ENCODE measurements around the gene KDSR.

The KDSR gene

DNA sequence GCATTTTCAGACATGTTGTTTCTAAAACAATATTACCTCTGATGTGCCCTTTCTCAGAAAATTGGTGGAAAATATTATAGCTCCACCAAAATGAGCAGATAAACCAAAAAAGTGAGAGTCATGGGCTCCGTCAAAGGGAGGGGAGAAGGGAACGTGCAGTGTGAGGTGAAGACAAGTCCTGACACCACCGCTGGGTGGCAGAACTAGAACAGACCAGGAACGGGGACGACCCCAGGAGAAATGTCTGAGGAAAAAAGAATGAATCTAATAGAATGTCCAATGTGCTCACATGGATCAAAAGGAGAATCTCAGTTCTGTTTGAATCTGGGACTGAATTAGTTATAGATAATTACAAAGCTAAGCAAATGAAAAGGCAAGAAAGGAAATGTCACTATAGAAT lies 24.8 kb downstream of the KDSR start:
- CTCF ChIA-PET: interaction anchor here (0.6 to 4.4 kb wide), 7 partner anchors 10 to 325 kb away, joined by 3 to 50 read pairs (median 3); no protein-coding TSS in a partner anchor
- peak; percentile 70 for DNase-seq (ENCODE audit: extremely low spot score)
- POLR2A ChIA-PET: interaction anchor here (0.6 to 0.7 kb wide), 2 partner anchors 9 to 500 kb away, joined by 3 to 4 read pairs; no protein-coding TSS in a partner anchor
- TF ChIP-seq, protein P1, sequence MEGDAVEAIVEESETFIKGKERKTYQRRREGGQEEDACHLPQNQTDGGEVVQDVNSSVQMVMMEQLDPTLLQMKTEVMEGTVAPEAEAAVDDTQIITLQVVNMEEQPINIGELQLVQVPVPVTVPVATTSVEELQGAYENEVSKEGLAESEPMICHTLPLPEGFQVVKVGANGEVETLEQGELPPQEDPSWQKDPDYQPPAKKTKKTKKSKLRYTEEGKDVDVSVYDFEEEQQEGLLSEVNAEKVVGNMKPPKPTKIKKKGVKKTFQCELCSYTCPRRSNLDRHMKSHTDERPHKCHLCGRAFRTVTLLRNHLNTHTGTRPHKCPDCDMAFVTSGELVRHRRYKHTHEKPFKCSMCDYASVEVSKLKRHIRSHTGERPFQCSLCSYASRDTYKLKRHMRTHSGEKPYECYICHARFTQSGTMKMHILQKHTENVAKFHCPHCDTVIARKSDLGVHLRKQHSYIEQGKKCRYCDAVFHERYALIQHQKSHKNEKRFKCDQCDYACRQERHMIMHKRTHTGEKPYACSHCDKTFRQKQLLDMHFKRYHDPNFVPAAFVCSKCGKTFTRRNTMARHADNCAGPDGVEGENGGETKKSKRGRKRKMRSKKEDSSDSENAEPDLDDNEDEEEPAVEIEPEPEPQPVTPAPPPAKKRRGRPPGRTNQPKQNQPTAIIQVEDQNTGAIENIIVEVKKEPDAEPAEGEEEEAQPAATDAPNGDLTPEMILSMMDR (IDR thresholded peaks at IDR 0.05; ENCODE audit: control extremely low read depth, extremely low read depth, low read depth, missing control alignments): peak; percentile 50

DNA sequence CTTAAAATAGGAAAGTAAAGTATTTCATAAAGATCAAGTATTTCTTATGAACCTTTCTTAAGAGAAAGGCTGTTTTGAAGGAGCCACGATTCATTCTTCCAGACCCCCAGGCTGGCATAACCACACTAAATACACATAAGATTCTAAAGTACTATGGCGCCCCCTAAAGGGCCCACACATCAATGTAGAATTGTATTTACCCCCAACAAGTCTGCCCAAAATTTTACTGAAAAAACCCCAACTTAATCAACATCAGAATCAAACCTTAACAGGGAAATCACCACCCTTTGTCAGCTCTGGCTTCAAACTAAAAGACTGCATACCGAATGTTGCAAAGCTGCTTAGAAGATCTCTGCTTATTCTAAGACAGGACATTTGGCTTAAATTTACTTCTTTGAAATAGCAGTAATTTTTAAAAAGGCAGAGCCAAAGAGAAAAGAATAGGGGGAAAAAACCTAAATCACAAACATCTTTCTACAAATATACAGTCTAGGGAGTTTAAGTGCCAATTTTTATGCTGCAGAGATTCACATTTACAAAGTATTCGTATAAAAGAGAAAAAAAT lies 27.0 kb downstream of the KDSR start:
- ChIA-PET CTCF (interaction anchor here (0.8 to 4.4 kb wide), 20 partner anchors 9 to 331 kb away, joined by 3 to 50 read pairs (median 4); no protein-coding TSS in a partner anchor), POLR2A (no interaction called here)
- DNase-seq (ENCODE audit: extremely low spot score): no peak
- TF ChIP-seq, protein P1 (IDR thresholded peaks at IDR 0.05; ENCODE audit: control extremely low read depth, extremely low read depth, low read depth, missing control alignments): peak; percentile 28

DNA sequence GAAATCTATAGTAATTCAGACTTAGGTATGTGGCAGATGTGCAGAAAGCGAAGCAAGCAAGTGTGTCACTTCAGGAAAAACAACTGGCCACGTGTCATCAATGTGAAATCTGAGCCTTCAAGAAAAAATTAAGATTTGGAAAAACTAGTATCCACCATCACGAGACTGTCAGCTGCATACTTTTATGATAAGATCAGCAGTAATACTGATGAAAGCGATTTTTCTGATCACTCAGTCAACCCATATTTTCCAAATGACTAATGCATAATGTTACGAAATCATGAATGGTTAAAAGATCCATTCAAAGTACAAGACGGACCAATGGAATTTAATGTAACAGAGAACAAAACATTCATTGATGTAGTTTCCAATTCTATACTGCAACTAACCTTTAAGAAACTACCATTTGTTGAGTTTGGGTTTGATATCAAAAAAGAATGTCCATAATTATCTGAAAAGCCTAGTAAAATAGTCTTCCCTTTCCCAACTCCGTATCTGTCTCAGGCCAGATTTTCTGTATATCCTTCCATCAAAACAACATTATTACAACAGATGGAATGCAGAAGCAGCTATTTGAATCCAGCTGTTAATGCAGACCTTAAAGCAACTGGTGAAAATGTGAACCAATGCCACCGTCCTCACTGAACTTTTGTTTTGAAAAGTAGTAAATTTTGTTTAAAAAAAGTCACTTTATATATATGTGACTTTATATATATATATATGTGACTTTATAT lies 30.5 kb downstream of the KDSR start:
- DNase-seq (ENCODE audit: extremely low spot score): no peak
- TF ChIP-seq, protein P1 (IDR thresholded peaks at IDR 0.05; ENCODE audit: control extremely low read depth, extremely low read depth, low read depth, missing control alignments): no peak
- POLR2A ChIA-PET: no interaction called here
- CTCF ChIA-PET: interaction anchor here (1.0 to 1.4 kb wide), 5 partner anchors 9 to 320 kb away, joined by 3 to 7 read pairs (median 3); no protein-coding TSS in a partner anchor

DNA sequence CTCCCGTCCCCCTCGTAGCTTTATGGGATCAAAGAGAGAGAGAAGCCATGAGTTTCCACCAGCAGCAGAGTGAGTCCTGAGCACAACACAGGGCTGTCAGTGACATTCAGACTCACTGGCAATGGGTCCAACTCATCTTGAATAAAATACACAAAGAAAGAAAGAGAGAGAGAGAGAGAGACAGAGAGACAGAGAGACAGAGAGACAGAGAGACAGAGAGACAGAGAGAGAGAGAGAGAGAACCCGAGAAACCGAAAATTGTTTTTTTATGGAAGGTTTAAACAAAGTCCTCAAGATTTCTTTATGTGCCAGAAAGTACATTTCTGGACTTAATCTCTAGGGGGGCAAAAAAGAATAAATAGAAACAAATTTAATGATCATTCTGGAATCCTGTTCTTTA lies 35.9 kb downstream of the KDSR start:
- ChIA-PET CTCF (interaction anchor here (1.1 to 3.5 kb wide), 3 partner anchors 9 to 315 kb away, joined by 3 to 19 read pairs (median 3); no protein-coding TSS in a partner anchor), POLR2A (no interaction called here)
- TF ChIP-seq, protein P1 (IDR thresholded peaks at IDR 0.05; ENCODE audit: control extremely low read depth, extremely low read depth, low read depth, missing control alignments): no peak
- no peak for DNase-seq (ENCODE audit: extremely low spot score)

DNA sequence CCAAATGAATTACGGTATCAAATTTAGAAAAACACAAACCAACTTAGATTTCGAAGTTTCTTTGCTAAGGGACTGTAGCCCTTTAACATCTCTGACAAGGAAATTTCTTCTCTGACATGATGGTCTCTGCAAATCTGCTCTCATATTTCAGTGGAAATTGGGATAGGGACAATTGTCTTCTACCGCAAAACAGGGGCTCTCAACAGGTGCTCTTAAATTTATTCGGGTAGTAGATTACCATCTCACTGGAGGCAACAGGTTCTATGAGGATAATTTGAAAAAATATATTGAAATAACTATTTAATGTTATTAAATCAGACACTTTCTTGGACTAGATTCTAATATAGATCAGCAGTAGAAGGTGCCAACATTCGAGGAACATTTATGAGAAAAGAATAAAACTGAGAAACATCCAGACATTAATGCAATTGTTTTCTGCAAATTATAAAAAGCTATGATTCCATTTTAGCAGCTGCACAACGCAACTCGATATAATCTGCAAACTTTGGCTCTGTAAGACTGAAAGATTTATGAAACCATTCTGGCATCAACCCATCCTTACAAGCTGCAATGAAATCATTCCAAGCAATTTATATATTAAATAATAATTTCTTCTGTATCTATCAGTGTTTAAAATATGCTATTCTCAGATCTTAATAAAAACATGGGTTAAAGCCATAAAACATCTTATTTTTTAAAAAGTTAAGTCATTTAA lies 37.4 kb downstream of the KDSR start:
- CTCF ChIA-PET: interaction anchor here (1.2 to 3.5 kb wide), 3 partner anchors 11 to 312 kb away, joined by 3 to 19 read pairs (median 4); no protein-coding TSS in a partner anchor
- TF ChIP-seq, protein P1 (IDR thresholded peaks at IDR 0.05; ENCODE audit: control extremely low read depth, extremely low read depth, low read depth, missing control alignments): no peak
- DNase-seq (ENCODE audit: extremely low spot score): no peak
- POLR2A ChIA-PET: no interaction called here

DNA sequence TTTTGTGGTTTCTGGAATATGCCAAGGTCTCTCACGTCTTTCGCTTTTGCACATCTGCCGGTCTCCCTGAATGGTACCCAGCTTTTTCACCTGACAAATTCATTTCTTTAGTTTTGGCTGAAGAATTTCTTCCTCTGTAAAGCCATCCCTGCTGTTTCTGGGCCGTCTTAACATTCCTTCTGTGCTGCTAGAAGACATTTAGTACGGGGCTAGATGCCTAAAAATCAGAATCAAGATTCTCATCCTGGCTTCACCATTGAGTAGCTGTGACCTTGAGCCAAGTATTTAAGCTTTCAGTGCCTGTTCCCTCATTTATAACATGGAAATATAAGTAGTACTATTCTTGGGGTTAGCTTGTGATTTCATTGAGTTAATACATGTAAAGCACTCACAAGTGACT lies 41.0 kb downstream of the KDSR start:
- no peak for DNase-seq (ENCODE audit: extremely low spot score)
- CTCF ChIA-PET: interaction anchor here (0.8 to 6.6 kb wide), 10 partner anchors 9 to 308 kb away, joined by 3 to 109 read pairs (median 4); no protein-coding TSS in a partner anchor
- POLR2A ChIA-PET: no interaction called here
- TF ChIP-seq, protein P1 (IDR thresholded peaks at IDR 0.05; ENCODE audit: control extremely low read depth, extremely low read depth, low read depth, missing control alignments): no peak
